OCI-LY7 (cell line): Measurements from ENCODE around the gene TP73. TPM values are rescaled to one million over a fixed set of nuclear protein-coding genes. Genes with fewer than 3 reads are reported as not detected.

Experiments used
- BruUV-seq: library from RNA; stranded (reverse); fragments of 400-500 nt; replicated peaks from 2 replicates; lab custom pipeline; 2021; lab: Mats Ljungman, UMichigan
- CTCF ChIA-PET: fragments of 300-600 bp; sonication (Branson Sonifier 250); formaldehyde crosslinking; loops from one replicate; lab custom pipeline; 2022; ENCODE audit warnings: antibody characterized with exemption; ENCODE audit not compliant: unreplicated experiment; lab: Charles Lee
- POLR2A ChIA-PET: fragments of 300-600 bp; sonication (Branson Sonifier 250); formaldehyde crosslinking; loops from one replicate; lab custom pipeline; 2022; ENCODE audit warnings: antibody characterized with exemption; lab: Charles Lee
- DNase-seq: peaks from one replicate; pipeline ENCODE4 v3.0.0-alpha.2; 2015; ENCODE audit warnings: low spot score
- H2AFZ ChIP-seq: fragments of 200-600 bp; sonication (generic), shearing (Covaris generic); 2 replicates; pipeline ENCODE4 v1.6.1; 2014; ENCODE audit warnings: mild to moderate bottlenecking, antibody characterized with exemption, low read length, moderate library complexity
- H3K27ac ChIP-seq: fragments of 200-600 bp; sonication (generic); 2 replicates; pipeline ENCODE4 v1.5.1; 2014; ENCODE audit warnings: mixed run types, low read depth, mild to moderate bottlenecking, moderate library complexity, low read length, inconsistent platforms; ENCODE audit not compliant: poor library complexity, severe bottlenecking
- H3K36me3 ChIP-seq: fragments of 200-600 bp; sonication (generic); 2 replicates; pipeline ENCODE4 v1.6.1; 2014; ENCODE audit warnings: mild to moderate bottlenecking, antibody characterized with exemption, low read length, moderate library complexity, mixed read lengths; ENCODE audit not compliant: insufficient read depth
- H3K4me1 ChIP-seq: fragments of 200-600 bp; sonication (generic); 2 replicates; pipeline ENCODE4 v1.5.1; 2014; ENCODE audit warnings: mild to moderate bottlenecking, low read length; ENCODE audit not compliant: insufficient read depth, poor library complexity, severe bottlenecking
- H3K4me2 ChIP-seq: fragments of 200-600 bp; sonication (generic); 2 replicates; pipeline ENCODE4 v1.6.1; 2014; ENCODE audit warnings: mild to moderate bottlenecking, low read length
- H3K4me3 ChIP-seq: fragments of 200-600 bp; sonication (generic); 2 replicates; pipeline ENCODE4 v1.5.1; 2014; ENCODE audit warnings: mild to moderate bottlenecking, low read depth, low read length; ENCODE audit not compliant: poor library complexity, severe bottlenecking
- H3K79me2 ChIP-seq: fragments of 200-600 bp; sonication (generic); 2 replicates; pipeline ENCODE4 v1.6.1; 2016; ENCODE audit warnings: low read depth, mild to moderate bottlenecking, low read length, moderate library complexity, mixed read lengths; ENCODE audit not compliant: insufficient read depth
- H3K9me2 ChIP-seq: fragments of 200-600 bp; sonication (generic); 2 replicates; pipeline ENCODE4 v1.6.1; 2016; ENCODE audit warnings: mild to moderate bottlenecking, low read length, mixed read lengths; ENCODE audit not compliant: insufficient read depth
- H3K9me3 ChIP-seq: fragments of 200-600 bp; sonication (generic); 2 replicates; pipeline ENCODE4 v1.6.1; 2014; ENCODE audit warnings: mild to moderate bottlenecking, mixed run types, low read length, mixed read lengths
- H4K20me1 ChIP-seq: fragments of 200-600 bp; sonication (generic); 2 replicates; pipeline ENCODE4 v1.6.1; 2014; ENCODE audit warnings: mild to moderate bottlenecking, antibody characterized with exemption, low read length, moderate library complexity, mixed read lengths; ENCODE audit not compliant: insufficient read depth
- CTCF ChIP-seq: fragments of 200-600 bp; sonication (generic); conservative IDR thresholded peaks from 2 replicates; pipeline ENCODE4 v1.5.1; 2014; ENCODE audit warnings: mild to moderate bottlenecking, antibody characterized with exemption, low read length, moderate library complexity, mixed read lengths
- EZH2phosphoT487 ChIP-seq: fragments of 200-600 bp; sonication (generic); IDR thresholded peaks from 2 replicates; pipeline ENCODE4 v1.6.1; 2018; ENCODE audit warnings: low read depth, borderline replicate concordance, mild to moderate bottlenecking, mixed run types, antibody characterized with exemption, low read length, moderate library complexity, mixed read lengths
- intact Hi-C: fragments of 100-400 bp; cut with micrococcal nuclease; formaldehyde crosslinking; loops from one replicate; pipeline ENCODE4 v1.10.0; 2022; ENCODE audit not compliant: unreplicated experiment
- total RNA-seq, 2 experiments: library from RNA; depleted of rRNA in 1 of 2; stranded (reverse); fragments of >200 nt in 1 of 2; shearing (Covaris generic) in 1 of 2; gene quantifications; 2 replicates each; pipeline ENCODE4 v1.2.3, GENCODE V29; 2014 to 2022

Gene TP73
- total RNA-seq, 2 experiments from 2014 or later = 0.48 TPM; not detected in 1

DNA sequence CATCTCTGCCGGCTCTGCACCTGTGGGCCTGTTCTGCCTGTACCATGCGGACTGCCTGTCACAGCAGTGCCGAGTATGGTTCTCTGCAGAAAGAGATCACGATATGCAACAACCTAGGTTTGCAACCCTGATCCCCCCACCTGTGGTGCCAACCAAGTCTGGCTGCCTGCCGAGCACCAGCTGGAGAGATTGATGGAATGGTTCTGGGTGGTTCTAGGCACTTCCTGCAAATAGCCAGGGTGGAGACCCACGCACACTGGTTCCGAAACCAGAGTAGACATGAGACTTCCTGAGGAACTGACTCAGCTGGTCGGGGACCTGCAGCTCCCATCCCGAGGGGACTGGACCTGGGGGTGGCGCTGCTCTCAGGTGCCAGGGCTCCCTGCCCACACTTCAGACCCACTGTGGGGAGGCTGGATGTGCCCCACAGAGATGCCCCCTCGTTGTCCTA, 22.1 kb upstream of the TP73 start:
- Histone ChIP-seq H3K27ac (no peak overlapping the region), H3K4me2 (no peak overlapping the region), H4K20me1 (no peaks in the 10 kb centered on the region), H3K36me3 (peaks cover 37% of the 10 kb centered on the region), H3K79me2 (no peaks in the 10 kb centered on the region), H3K4me1 (peaks cover 7% of the 10 kb centered on the region), H3K9me3 (no peaks in the 10 kb centered on the region), H3K9me2 (no peaks in the 10 kb centered on the region), H2AFZ (no peak overlapping the region), H3K4me3 (no peak overlapping the region)
- DNase-seq = no peak
- no TSS peak for BruUV-seq
- intact Hi-C loops = no loop called here
- ChIA-PET CTCF (no interaction called here), POLR2A (no interaction called here)
- TF ChIP-seq EZH2phosphoT487 = no peak
- no peak for TF ChIP-seq CTCF

- BruUV-seq = no TSS peak
- TF ChIP-seq CTCF (no peak), EZH2phosphoT487 (no peak)
- Histone ChIP-seq H3K79me2 (no peaks in the 10 kb centered on the region), H3K36me3 (peaks cover 44% of the 10 kb centered on the region), H3K4me2 (no peak overlapping the region), H4K20me1 (no peaks in the 10 kb centered on the region), H3K4me1 (peaks cover 2% of the 10 kb centered on the region), H2AFZ (no peak overlapping the region), H3K27ac (no peak overlapping the region), H3K4me3 (no peak overlapping the region), H3K9me3 (no peaks in the 10 kb centered on the region), H3K9me2 (no peaks in the 10 kb centered on the region)
- intact Hi-C loops = no loop called here
- DNase-seq = no peak
- CTCF ChIA-PET = no interaction called here
- POLR2A ChIA-PET = no interaction called here
Observed at GRCh38 chr1:3630914-3631313, 21.4 kb upstream of the TP73 start.

- no peaks in the 10 kb centered on the region for H3K9me3 ChIP-seq
- TF ChIP-seq EZH2phosphoT487 (no peak), CTCF (no peak)
- no peaks in the 10 kb centered on the region for H4K20me1 ChIP-seq
- H3K4me3 ChIP-seq = no peak overlapping the region
- BruUV-seq = no TSS peak
- no peaks in the 10 kb centered on the region for H3K9me2 ChIP-seq
- intact Hi-C loops = no loop called here
- DNase-seq = no peak
- POLR2A ChIA-PET = no interaction called here
- H3K4me2 ChIP-seq = no peak overlapping the region
- H2AFZ ChIP-seq = no peak overlapping the region
- CTCF ChIA-PET = no interaction called here
- H3K79me2 ChIP-seq = no peaks in the 10 kb centered on the region
- H3K4me1 ChIP-seq = no peaks in the 10 kb centered on the region
- no peak overlapping the region for H3K27ac ChIP-seq
- H3K36me3 ChIP-seq = peaks cover 50% of the 10 kb centered on the region
Observed at GRCh38 chr1:3631320-3632260, 20.7 kb upstream of the TP73 start.
